ENCODE measurements around the gene DOCK10. TPM values are rescaled to one million over a fixed set of nuclear protein-coding genes. Genes with fewer than 3 reads are reported as not detected.

DOCK10 gene
- total RNA-seq, 1 experiment from 2014 or later = 2.9 TPM

- no peak for DNase-seq (ENCODE audit: low spot score)
- ChIA-PET POLR2A (no interaction called here), CTCF (interaction anchor here (0.7 kb wide), 1 partner anchor 49 kb away, joined by 3 read pairs; no protein-coding TSS in a partner anchor)
- Mint-ChIP-seq H3K36me3 (no peaks in the 10 kb centered on the region), H3K9me3 (no peaks in the 10 kb centered on the region), H3K4me3 (no peak overlapping the region), H3K27me3 (ENCODE audit: low read depth) (no peaks in the 10 kb centered on the region), H3K27ac (no peak overlapping the region), H3K4me1 (peaks cover 10% of the 10 kb centered on the region; the same call in 1 of the 2 replicates)
- no peak for TF ChIP-seq NR1H2 (CRISPR knock-in tag; IDR thresholded peaks at IDR 0.05)
- no peak for TF ChIP-seq FOXP1 (CRISPR knock-in tag; IDR thresholded peaks at IDR 0.05; ENCODE audit: borderline replicate concordance)
- ATAC-seq = no peak
These were observed 57.6 kb downstream of the DOCK10 start for GRCh38 chr2:224984637-224985036.

DNA sequence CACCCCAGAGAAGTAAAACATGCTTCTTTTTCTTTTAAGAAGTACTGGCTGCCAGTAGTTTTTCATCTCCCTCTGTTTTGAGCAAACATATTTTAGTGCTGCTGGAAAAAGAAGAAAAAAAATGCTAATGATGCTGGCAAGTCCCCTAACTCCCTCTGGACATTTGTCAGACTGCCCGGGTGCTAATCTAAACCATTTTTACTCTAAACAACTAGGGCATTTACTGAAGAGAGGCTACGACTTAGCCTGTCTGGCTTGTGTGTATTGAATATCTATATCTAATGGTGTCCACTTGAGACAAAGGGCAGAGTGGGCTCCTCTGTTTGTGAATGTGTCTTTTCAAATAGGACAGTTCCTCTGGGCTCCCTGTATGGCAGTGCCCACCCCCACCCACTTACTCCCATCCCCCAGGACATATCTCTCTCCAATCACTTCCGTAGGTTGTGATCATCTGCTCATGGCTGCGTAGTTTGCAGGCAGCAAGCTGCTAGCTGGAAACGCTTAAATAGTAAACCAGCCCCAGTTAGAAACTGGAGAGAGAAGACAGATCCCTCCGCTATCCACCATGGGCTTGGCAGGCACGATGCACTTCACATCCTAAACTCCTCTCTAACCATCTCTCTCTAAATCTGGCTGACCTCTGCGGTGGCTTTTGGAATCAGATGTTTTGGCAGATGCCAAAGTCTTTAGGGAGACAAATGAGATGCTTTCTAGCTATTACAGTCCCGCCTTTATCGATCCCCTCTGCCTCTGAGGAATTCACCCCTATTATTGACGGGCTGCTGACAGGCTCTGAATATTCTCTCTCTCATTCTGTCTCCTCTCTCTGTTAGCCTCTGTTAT lies 58.3 kb downstream of the DOCK10 start:
- peaks cover 10% of the 10 kb centered on the region; the same call in 1 of the 2 replicates for H3K4me1 Mint-ChIP-seq
- no peak; the same call in 1 of the 2 replicates for ATAC-seq

More for the DNA sequence above, 58.3 kb downstream of the DOCK10 start:
- CTCF ChIA-PET = interaction anchor here (0.7 kb wide), 1 partner anchor 50 kb away, joined by 3 read pairs; no protein-coding TSS in a partner anchor
- no peak overlapping the region for H3K4me3 Mint-ChIP-seq
- TF ChIP-seq ZNF138 (CRISPR knock-in tag; conservative IDR thresholded peaks at IDR 0.05) (no peak), ZNF263 (CRISPR knock-in tag; IDR thresholded peaks at IDR 0.05; ENCODE audit: low read depth) (no peak), ZNF425 (CRISPR knock-in tag; conservative IDR thresholded peaks at IDR 0.05) (no peak), SMAD4 (CRISPR knock-in tag; IDR thresholded peaks at IDR 0.05) (no peak), ZMAT4 (CRISPR knock-in tag; IDR thresholded peaks at IDR 0.05) (no peak), RELA (CRISPR knock-in tag; IDR thresholded peaks at IDR 0.05; ENCODE audit: borderline replicate concordance) (no peak), JAZF1 (CRISPR knock-in tag; IDR thresholded peaks at IDR 0.05) (no peak), KAT7 (CRISPR knock-in tag; IDR thresholded peaks at IDR 0.05; ENCODE audit: borderline replicate concordance) (no peak), ATF1 (CRISPR knock-in tag; IDR thresholded peaks at IDR 0.05) (no peak), HMGA2 (CRISPR knock-in tag; IDR thresholded peaks at IDR 0.05) (no peak)
- TF ChIP-seq, protein P1, sequence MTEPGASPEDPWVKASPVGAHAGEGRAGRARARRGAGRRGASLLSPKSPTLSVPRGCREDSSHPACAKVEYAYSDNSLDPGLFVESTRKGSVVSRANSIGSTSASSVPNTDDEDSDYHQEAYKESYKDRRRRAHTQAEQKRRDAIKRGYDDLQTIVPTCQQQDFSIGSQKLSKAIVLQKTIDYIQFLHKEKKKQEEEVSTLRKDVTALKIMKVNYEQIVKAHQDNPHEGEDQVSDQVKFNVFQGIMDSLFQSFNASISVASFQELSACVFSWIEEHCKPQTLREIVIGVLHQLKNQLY (CRISPR knock-in tag; IDR thresholded peaks at IDR 0.05) = no peak
- TF ChIP-seq, protein P2, sequence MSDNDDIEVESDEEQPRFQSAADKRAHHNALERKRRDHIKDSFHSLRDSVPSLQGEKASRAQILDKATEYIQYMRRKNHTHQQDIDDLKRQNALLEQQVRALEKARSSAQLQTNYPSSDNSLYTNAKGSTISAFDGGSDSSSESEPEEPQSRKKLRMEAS (CRISPR knock-in tag; IDR thresholded peaks at IDR 0.05) = no peak
- TF ChIP-seq, protein P3, sequence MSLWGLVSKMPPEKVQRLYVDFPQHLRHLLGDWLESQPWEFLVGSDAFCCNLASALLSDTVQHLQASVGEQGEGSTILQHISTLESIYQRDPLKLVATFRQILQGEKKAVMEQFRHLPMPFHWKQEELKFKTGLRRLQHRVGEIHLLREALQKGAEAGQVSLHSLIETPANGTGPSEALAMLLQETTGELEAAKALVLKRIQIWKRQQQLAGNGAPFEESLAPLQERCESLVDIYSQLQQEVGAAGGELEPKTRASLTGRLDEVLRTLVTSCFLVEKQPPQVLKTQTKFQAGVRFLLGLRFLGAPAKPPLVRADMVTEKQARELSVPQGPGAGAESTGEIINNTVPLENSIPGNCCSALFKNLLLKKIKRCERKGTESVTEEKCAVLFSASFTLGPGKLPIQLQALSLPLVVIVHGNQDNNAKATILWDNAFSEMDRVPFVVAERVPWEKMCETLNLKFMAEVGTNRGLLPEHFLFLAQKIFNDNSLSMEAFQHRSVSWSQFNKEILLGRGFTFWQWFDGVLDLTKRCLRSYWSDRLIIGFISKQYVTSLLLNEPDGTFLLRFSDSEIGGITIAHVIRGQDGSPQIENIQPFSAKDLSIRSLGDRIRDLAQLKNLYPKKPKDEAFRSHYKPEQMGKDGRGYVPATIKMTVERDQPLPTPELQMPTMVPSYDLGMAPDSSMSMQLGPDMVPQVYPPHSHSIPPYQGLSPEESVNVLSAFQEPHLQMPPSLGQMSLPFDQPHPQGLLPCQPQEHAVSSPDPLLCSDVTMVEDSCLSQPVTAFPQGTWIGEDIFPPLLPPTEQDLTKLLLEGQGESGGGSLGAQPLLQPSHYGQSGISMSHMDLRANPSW (CRISPR knock-in tag; conservative IDR thresholded peaks at IDR 0.05; ENCODE audit: low read depth) = no peak
- TF ChIP-seq, protein P4, sequence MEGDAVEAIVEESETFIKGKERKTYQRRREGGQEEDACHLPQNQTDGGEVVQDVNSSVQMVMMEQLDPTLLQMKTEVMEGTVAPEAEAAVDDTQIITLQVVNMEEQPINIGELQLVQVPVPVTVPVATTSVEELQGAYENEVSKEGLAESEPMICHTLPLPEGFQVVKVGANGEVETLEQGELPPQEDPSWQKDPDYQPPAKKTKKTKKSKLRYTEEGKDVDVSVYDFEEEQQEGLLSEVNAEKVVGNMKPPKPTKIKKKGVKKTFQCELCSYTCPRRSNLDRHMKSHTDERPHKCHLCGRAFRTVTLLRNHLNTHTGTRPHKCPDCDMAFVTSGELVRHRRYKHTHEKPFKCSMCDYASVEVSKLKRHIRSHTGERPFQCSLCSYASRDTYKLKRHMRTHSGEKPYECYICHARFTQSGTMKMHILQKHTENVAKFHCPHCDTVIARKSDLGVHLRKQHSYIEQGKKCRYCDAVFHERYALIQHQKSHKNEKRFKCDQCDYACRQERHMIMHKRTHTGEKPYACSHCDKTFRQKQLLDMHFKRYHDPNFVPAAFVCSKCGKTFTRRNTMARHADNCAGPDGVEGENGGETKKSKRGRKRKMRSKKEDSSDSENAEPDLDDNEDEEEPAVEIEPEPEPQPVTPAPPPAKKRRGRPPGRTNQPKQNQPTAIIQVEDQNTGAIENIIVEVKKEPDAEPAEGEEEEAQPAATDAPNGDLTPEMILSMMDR (IDR thresholded peaks at IDR 0.05) = no peak
- no peak overlapping the region; the same call in 1 of the 2 replicates for H3K27ac Mint-ChIP-seq
- H3K27me3 Mint-ChIP-seq (ENCODE audit: low read depth) = no peaks in the 10 kb centered on the region
- H3K9me3 Mint-ChIP-seq = no peaks in the 10 kb centered on the region
- H3K36me3 Mint-ChIP-seq = no peaks in the 10 kb centered on the region
- POLR2A ChIA-PET = no interaction called here
- DNase-seq (ENCODE audit: low spot score) = no peak
